Gastroesophageal sphincter (tissue), 3 donors: Measurements from ENCODE around the gene NLK.

Experiments used
- EP300 ChIP-seq: sonication (generic); formaldehyde crosslinking; IDR thresholded peaks from one replicate; pipeline ENCODE4 v1.6.1; 2017; ENCODE audit warnings: antibody characterized with exemption, mild to moderate bottlenecking
- POLR2A ChIP-seq, 2 donors: fragments of 450-650 bp; IDR thresholded peaks; one replicate each; pipeline ENCODE4 v1.6.1; 2017; ENCODE audit warnings: antibody characterized with exemption in 2 of 2, mild to moderate bottlenecking in 2 of 2, moderate library complexity in 1 of 2
- POLR2AphosphoS5 ChIP-seq: sonication (generic); formaldehyde crosslinking; IDR thresholded peaks from one replicate; pipeline ENCODE4 v1.6.1; 2017; ENCODE audit warnings: antibody characterized with exemption
- TF ChIP-seq, protein P1 (sequence below), 4 experiments: fragments of 200-600 bp in 2 of 4; fragments of 450-650 bp in 2 of 4; sonication (generic) in 1 of 4; IDR thresholded peaks; one replicate each; pipeline ENCODE4 v1.5.1; 2017 to 2019; ENCODE audit warnings: antibody characterized with exemption in 4 of 4, mild to moderate bottlenecking in 2 of 4, moderate library complexity in 2 of 4

DNA sequence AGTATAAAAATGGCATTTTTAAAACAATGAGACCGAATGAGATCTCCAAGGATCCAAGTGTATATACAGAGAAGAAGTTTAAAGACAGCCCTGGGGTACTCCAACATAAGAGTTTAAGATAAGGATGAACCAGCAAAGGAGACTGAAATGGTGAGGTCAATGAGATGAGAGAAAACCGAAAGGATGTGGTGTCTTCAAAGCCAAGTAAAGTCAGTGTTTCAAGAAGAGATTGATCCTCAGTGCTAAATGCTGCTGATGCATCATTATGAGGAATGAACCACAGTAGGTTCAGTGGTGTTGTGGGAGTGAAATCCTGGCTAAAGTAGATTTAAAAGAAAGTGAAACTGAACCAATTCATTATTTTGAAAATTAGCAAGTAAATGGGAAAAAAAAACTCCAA, 38.1 kb upstream of the NLK start:
- TF ChIP-seq, protein P1, sequence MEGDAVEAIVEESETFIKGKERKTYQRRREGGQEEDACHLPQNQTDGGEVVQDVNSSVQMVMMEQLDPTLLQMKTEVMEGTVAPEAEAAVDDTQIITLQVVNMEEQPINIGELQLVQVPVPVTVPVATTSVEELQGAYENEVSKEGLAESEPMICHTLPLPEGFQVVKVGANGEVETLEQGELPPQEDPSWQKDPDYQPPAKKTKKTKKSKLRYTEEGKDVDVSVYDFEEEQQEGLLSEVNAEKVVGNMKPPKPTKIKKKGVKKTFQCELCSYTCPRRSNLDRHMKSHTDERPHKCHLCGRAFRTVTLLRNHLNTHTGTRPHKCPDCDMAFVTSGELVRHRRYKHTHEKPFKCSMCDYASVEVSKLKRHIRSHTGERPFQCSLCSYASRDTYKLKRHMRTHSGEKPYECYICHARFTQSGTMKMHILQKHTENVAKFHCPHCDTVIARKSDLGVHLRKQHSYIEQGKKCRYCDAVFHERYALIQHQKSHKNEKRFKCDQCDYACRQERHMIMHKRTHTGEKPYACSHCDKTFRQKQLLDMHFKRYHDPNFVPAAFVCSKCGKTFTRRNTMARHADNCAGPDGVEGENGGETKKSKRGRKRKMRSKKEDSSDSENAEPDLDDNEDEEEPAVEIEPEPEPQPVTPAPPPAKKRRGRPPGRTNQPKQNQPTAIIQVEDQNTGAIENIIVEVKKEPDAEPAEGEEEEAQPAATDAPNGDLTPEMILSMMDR (IDR thresholded peaks at IDR 0.05) = no peak
- TF ChIP-seq POLR2AphosphoS5 = no peak
- no peak for TF ChIP-seq EP300
- TF ChIP-seq POLR2A (IDR thresholded peaks at IDR 0.05) = no peak
